Measurements from ENCODE around the gene IZUMO2. TPM values are rescaled to one million over a fixed set of nuclear protein-coding genes. Genes with fewer than 3 reads are reported as not detected.

Gene IZUMO2
- not detected in 2 replicates for total RNA-seq
- not detected for total RNA-seq (2013)
- polyA plus RNA-seq = not detected in 2 replicates
- not detected in 2 replicates for polyA minus RNA-seq

GRCh38 chr19:50162988-50163387, at the start of gene IZUMO2:
TSS of gene IZUMO2 (minus strand) at chr19:50163281. CDS start at chr19:50163194, 87 bp downstream.
- DNase-seq = no peak

GRCh38 chr19:50210425-50210824, 47.3 kb upstream of the IZUMO2 start:
- ChIA-PET CTCF (interaction anchor here (1.0 kb wide), 1 partner anchor 16 kb away, joined by 3 read pairs; no protein-coding TSS in a partner anchor), POLR2A (no interaction called here)
- H3K9ac ChIP-seq (ENCODE audit: low read length) = no peak overlapping the region
- H3K4me1 ChIP-seq (ENCODE audit: control insufficient read depth in 2 of 2, insufficient read depth in 2 of 2, low read length in 2 of 2) = peaks cover 0 to 3% of the 10 kb centered on the region in 2 donors
- H3K27me3 Mint-ChIP-seq = peaks cover 15% of the 10 kb centered on the region
- H4K20me1 ChIP-seq (ENCODE audit: control insufficient read depth, insufficient read depth, low read length, poor library complexity, severe bottlenecking) = no peaks in the 10 kb centered on the region
- DNase-seq (no peak), ATAC-seq (ENCODE audit: low read depth) (no peak)
- no peaks in the 10 kb centered on the region for H3K4me1 Mint-ChIP-seq
- peaks cover 0 to 22% (median 8%) of the 10 kb centered on the region in 3 donors for H3K9me3 ChIP-seq (ENCODE audit: control extremely low read depth in 1 of 3, control insufficient read depth in 2 of 3, insufficient read depth in 1 of 3, low read length in 2 of 3)
- H3K4me3 Mint-ChIP-seq = no peak overlapping the region
- no peak overlapping the region for H3K4me2 ChIP-seq (replicated peaks; ENCODE audit: low read depth, low read length, poor library complexity, severe bottlenecking)
- H3K27ac ChIP-seq (ENCODE audit: low read length in 2 of 2) = no peak overlapping the region
- no peak overlapping the region for H3K4me3 ChIP-seq (ENCODE audit: control extremely low read depth in 1 of 5, extremely low read depth in 1 of 5, insufficient read depth in 1 of 5, low read depth in 2 of 5, low read length in 4 of 5)
- no peaks in the 10 kb centered on the region for H3K79me2 ChIP-seq (ENCODE audit: control insufficient read depth, insufficient read depth, low read length)
- H3K27me3 ChIP-seq (replicated peaks in 1 of 4; ENCODE audit: control extremely low read depth in 1 of 4, control insufficient read depth in 3 of 4, insufficient read depth in 4 of 4, low read length in 3 of 4) = peaks cover 0 to 27% (median 2%) of the 10 kb centered on the region in 4 experiments
- TF ChIP-seq, protein P1, sequence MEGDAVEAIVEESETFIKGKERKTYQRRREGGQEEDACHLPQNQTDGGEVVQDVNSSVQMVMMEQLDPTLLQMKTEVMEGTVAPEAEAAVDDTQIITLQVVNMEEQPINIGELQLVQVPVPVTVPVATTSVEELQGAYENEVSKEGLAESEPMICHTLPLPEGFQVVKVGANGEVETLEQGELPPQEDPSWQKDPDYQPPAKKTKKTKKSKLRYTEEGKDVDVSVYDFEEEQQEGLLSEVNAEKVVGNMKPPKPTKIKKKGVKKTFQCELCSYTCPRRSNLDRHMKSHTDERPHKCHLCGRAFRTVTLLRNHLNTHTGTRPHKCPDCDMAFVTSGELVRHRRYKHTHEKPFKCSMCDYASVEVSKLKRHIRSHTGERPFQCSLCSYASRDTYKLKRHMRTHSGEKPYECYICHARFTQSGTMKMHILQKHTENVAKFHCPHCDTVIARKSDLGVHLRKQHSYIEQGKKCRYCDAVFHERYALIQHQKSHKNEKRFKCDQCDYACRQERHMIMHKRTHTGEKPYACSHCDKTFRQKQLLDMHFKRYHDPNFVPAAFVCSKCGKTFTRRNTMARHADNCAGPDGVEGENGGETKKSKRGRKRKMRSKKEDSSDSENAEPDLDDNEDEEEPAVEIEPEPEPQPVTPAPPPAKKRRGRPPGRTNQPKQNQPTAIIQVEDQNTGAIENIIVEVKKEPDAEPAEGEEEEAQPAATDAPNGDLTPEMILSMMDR (IDR thresholded peaks at IDR 0.05) = no peak
- no peak for TF ChIP-seq EZH2 (IDR thresholded peaks at IDR 0.05; ENCODE audit: borderline replicate concordance, insufficient read depth, low read depth, low read length, poor library complexity, severe bottlenecking)
- no peaks in the 10 kb centered on the region for H3K36me3 ChIP-seq (replicated peaks in 1 of 2; ENCODE audit: control extremely low read depth in 1 of 2, control insufficient read depth in 1 of 2, extremely low read depth in 1 of 2, insufficient read depth in 2 of 2, low read length in 1 of 2)
- WGBS (ENCODE audit: insufficient coverage) = 96% methylated on average over 44 of the region's 46 CpGs
- intact Hi-C loops (cut with micrococcal nuclease) = no loop called here
- H3K27ac Mint-ChIP-seq = no peak overlapping the region
- H2AFZ ChIP-seq (ENCODE audit: insufficient read depth, low read depth, low read length, poor library complexity, severe bottlenecking) = no peak overlapping the region
- H3K9me3 Mint-ChIP-seq (ENCODE audit: insufficient read depth) = peaks cover 3% of the 10 kb centered on the region

More at GRCh38 chr19:50162988-50163387, at the start of gene IZUMO2:
- POLR2A ChIA-PET = no interaction called here
- H3K4me1 Mint-ChIP-seq = no peaks in the 10 kb centered on the region
- no peaks in the 10 kb centered on the region for H3K79me2 ChIP-seq (ENCODE audit: control insufficient read depth, insufficient read depth, low read length)
- WGBS (ENCODE audit: insufficient coverage) = 28% methylated on average over 26 of the region's 26 CpGs
- H3K9ac ChIP-seq (ENCODE audit: low read length) = no peak within 1 kb of the TSS
- H3K9me3 ChIP-seq (ENCODE audit: control extremely low read depth in 1 of 3, control insufficient read depth in 2 of 3, insufficient read depth in 1 of 3, low read length in 2 of 3) = peaks cover 0 to 21% (median 11%) of the 10 kb centered on the region in 3 donors
- no peak within 1 kb of the TSS for H3K4me3 ChIP-seq (ENCODE audit: control extremely low read depth in 1 of 5, extremely low read depth in 1 of 5, insufficient read depth in 1 of 5, low read depth in 2 of 5, low read length in 4 of 5)
- peak within 1 kb of the TSS; percentile 33 for H2AFZ ChIP-seq (ENCODE audit: insufficient read depth, low read depth, low read length, poor library complexity, severe bottlenecking)
- no peak within 1 kb of the TSS for H3K27ac ChIP-seq (ENCODE audit: low read length in 2 of 2)
- H3K27me3 ChIP-seq (replicated peaks in 1 of 4; ENCODE audit: control extremely low read depth in 1 of 4, control insufficient read depth in 3 of 4, insufficient read depth in 4 of 4, low read length in 3 of 4) = peaks cover 0 to 13% (median 0%) of the 10 kb centered on the region in 4 experiments
- H3K4me3 Mint-ChIP-seq = no peak within 1 kb of the TSS
- peaks cover 19% of the 10 kb centered on the region for H3K27me3 Mint-ChIP-seq
- no peak within 1 kb of the TSS for H3K4me2 ChIP-seq (replicated peaks; ENCODE audit: low read depth, low read length, poor library complexity, severe bottlenecking)
- no peaks in the 10 kb centered on the region for H4K20me1 ChIP-seq (ENCODE audit: control insufficient read depth, insufficient read depth, low read length, poor library complexity, severe bottlenecking)
- intact Hi-C loops (cut with micrococcal nuclease) = no loop called here
- no peaks in the 10 kb centered on the region for H3K36me3 ChIP-seq (replicated peaks in 1 of 2; ENCODE audit: control extremely low read depth in 1 of 2, control insufficient read depth in 1 of 2, extremely low read depth in 1 of 2, insufficient read depth in 2 of 2, low read length in 1 of 2)
- no peak for TF ChIP-seq EZH2 (IDR thresholded peaks at IDR 0.05; ENCODE audit: borderline replicate concordance, insufficient read depth, low read depth, low read length, poor library complexity, severe bottlenecking)
- TF ChIP-seq, protein P1 (IDR thresholded peaks at IDR 0.05) = no peak
- no peak within 1 kb of the TSS for H3K27ac Mint-ChIP-seq
- CTCF ChIA-PET = no interaction called here
- ATAC-seq (ENCODE audit: low read depth) = no peak
- peaks cover 10% of the 10 kb centered on the region for H3K9me3 Mint-ChIP-seq (ENCODE audit: insufficient read depth)
- no peaks in the 10 kb centered on the region for H3K4me1 ChIP-seq (ENCODE audit: control insufficient read depth in 2 of 2, insufficient read depth in 2 of 2, low read length in 2 of 2)
